G401.6 (cell line): ENCODE data around the gene HS6ST3.
"Not testable (repeated sequence)": the region's sequence is repeated elsewhere in the genome, so short reads cannot be mapped to it uniquely, and the experiment has no call there.

ENCODE experiments used
- FAIRE-seq: peaks from 2 replicates; lab custom pipeline; 2012; peaks lifted over from hg19 to GRCh38; lab: Jason Lieb, UNC

HS6ST3 gene

GRCh38 chr13:96091164-96092117, 1.5 kb downstream of the HS6ST3 start:
- FAIRE-seq = no peak

DNA sequence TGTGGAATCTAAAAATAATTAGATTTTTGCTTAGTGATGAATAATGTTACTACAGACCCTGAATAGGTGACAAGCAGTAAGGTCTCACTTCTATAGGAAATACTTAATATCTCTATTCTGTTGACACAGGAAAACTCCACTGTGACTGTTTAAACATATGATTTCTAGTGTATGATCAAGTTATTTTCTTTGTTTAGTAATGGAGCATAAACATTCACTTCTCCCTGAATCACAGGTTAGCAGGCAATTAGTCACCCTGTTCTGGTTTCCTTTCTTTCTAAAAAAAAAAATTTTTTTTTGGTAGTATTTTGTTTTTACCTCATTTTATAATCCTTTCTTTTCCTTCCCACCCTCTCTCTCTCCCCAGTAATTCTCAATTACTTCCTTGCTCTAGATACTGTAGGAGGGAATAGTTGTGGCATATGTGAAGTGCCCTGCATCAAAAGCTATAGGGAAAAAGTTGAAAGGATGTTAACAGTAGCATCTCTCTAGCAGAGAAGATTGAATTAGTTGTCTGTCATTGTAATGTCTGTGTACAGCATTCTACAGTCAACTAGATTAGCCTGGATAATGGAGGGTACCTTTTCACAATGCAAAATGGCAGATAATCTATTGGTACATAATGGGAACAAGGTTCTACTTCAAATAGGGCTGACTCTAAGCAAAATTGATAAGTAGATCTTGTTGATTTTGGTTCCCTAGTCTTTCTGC, 3.5 kb downstream of the HS6ST3 start:
- FAIRE-seq = no peak

DNA sequence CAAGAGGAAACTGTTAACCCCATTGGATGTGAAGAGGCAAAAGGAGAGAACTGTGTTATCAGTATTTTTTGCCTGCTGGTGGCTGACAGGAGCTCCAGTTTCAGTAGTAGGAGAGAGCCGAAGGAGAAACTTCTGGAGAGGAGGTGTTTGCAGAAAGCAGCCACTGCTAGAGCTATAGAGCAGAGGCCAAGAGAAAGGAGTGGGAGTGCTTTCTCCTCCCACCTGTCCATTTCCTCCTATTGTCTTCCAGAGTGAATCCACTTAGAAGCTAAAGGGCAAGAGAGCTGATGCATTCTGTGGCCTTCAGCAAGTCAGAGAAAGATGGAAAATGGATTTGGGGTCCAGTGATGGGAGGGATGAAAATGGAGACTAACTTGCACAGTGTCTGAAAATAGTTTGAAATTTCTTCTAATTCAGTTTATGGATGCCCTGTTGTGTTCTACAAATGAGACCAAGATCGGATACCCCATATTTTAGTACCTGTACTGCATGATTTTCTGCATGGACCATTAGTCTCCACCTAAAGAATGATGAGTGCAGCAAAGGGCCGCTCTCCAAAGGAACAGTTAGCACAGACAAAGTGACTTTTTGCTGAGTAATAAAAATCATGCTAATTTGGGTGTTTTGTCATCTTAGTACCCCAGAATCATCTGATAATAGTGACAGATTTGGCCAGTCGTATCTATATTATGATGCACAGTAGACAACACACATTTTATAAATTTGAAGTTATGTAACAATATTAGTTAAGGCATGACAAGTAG, 10.7 kb downstream of the HS6ST3 start:
- FAIRE-seq = no peak

DNA sequence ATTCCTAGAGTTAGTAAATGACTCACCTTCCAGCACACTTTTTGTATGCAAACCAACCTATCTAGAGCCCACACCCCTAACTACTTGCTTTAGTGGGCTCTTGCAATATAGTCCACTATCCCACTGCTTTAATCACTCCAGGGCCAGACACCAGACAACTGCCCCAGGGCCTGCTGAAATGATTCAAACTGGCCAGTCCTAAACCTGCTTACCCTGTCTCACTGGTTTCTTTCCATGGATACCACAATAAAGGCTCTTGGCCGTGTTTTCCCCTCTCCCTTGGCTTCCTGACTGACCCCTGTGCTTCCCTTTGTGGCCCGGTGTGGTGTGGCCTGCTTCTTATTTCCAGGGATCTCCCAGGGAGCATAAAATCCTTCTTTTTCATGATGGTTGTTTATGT, 14.6 kb downstream of the HS6ST3 start:
- no peak for FAIRE-seq

GRCh38 chr13:96108072-96108471, 18.2 kb downstream of the HS6ST3 start:
- FAIRE-seq = not testable (repeated sequence)

DNA sequence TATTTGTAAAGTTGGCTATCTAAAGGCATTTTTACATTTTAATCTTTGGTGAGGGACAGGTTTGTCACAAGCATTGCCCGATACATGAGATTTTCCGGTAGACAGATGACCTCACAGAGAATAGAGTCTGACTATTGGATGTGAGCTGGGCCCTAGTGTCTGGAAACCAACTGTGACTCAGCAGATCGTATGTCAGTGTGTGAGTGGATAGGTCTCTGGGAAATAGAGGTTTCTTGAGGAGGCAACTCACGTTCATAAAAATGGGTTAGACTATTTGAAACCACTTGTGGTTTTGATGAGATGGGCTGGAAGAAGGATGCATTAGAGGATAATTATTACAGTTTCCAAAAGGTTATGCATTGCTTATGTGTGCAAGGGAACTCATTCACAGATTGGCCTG, 19.2 kb downstream of the HS6ST3 start:
- no peak for FAIRE-seq

GRCh38 chr13:96112936-96113335, 23.0 kb downstream of the HS6ST3 start:
- FAIRE-seq = no peak

- not testable (repeated sequence) for FAIRE-seq
Observed at GRCh38 chr13:96115368-96115767, 25.5 kb downstream of the HS6ST3 start.

- no peak for FAIRE-seq
Observed at GRCh38 chr13:96119921-96120320, 30.0 kb downstream of the HS6ST3 start.

- FAIRE-seq = no peak
Observed at GRCh38 chr13:96130818-96131340, 41.0 kb downstream of the HS6ST3 start.

DNA sequence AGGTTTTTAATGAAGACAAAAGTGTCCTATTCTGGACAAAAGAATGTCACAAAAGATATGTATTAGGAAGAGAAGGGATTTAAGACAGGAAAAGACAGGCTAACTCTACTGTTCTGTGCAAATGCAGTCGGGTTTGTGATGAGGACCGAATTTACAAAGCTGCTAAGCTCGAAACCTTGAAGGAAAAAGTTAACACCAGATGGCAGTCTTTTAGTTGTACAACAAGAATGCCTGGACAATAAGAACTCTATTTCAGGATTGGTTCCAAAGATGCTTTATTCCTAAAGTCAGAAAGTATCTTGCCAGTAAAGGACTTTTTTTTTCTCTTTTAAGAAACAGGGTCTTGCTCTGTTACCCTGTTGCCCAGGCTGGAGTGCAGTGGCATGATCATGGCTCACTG, 51.1 kb downstream of the HS6ST3 start:
- peak; percentile 30 for FAIRE-seq

DNA sequence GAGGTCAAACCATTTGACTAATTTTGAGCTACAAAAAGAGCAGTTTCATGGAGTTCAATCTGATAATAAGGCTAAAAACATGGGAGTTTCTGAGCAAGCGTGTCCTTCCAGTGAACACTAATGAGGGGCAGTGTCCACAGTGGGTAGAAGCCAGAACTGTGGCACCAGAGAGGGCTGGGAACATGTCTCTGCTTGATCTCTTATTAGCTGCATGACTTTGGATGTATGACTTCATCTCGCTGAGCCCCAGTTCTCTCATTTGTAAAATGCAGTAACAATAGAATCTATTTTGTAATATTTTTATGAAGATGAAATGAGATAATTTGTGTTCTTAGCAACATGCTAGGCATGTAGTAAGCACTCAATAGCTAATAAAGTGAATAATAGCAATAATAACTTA, 69.8 kb downstream of the HS6ST3 start:
- no peak for FAIRE-seq

DNA sequence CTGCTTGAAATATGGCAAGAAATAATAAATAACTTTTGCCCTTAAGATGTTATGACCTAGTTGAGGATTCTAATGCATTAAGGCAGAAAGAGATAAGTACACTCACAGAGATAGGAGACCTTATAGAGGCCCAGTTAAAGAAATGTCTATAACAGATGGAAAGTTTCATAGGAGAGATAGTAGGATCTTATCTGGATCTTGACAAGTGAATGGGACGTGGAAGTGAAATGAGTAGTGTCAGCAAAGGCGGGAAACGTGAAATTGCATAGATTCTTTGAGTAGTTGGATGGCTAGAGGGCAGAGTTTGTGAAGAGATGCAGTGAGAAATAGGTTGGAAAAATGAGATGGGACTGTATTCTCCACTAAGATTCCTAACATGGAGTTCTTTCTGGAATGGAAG, 71.2 kb downstream of the HS6ST3 start:
- FAIRE-seq = no peak

- no peak for FAIRE-seq
Observed at GRCh38 chr13:96165840-96166239, 75.9 kb downstream of the HS6ST3 start.

DNA sequence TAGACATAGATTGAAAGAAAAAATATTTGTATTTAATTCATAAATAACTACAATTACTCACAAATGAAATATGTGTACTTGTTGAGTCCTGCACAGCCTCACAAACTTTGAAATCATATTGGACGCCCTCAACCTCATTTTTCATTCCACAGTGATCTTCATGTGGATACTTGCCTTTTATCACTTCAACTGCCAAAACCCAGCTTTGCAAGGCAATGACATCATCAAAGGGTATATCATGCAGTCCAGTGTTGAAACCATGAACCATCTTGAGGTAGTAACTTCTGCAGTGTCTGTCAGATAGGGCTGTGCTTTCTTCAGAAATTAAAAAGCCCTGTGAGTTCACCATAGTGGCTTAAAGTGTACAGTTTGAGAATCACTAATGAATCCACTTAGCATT, 82.2 kb downstream of the HS6ST3 start:
- no peak for FAIRE-seq

- FAIRE-seq = no peak
Observed at GRCh38 chr13:96178759-96179158, 88.9 kb downstream of the HS6ST3 start.

- no peak for FAIRE-seq
Observed at GRCh38 chr13:96179309-96179708, 89.4 kb downstream of the HS6ST3 start.

DNA sequence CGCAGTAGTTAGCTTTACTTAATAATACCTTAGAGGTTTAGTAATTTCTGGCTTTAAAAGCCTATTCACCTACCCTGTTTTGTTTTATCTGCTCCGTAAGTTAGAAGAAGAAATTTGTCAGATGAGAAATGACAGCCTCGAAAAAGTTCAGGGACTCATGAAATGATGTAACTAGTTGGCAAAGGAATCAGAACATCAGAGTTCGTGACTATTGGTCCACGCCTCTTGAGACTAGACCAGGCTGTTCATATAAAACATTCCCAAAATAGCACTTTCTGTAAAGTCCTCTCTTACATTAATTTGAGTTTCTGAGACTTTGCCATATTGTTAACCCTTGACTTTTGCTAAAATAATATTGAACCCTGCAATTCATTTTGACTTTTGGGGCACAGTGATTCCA, 92.0 kb downstream of the HS6ST3 start:
- no peak for FAIRE-seq

- FAIRE-seq = no peak
Observed at GRCh38 chr13:96185818-96186217, 95.9 kb downstream of the HS6ST3 start.

- FAIRE-seq = no peak
Observed at GRCh38 chr13:96191367-96191766, 101.5 kb downstream of the HS6ST3 start.

DNA sequence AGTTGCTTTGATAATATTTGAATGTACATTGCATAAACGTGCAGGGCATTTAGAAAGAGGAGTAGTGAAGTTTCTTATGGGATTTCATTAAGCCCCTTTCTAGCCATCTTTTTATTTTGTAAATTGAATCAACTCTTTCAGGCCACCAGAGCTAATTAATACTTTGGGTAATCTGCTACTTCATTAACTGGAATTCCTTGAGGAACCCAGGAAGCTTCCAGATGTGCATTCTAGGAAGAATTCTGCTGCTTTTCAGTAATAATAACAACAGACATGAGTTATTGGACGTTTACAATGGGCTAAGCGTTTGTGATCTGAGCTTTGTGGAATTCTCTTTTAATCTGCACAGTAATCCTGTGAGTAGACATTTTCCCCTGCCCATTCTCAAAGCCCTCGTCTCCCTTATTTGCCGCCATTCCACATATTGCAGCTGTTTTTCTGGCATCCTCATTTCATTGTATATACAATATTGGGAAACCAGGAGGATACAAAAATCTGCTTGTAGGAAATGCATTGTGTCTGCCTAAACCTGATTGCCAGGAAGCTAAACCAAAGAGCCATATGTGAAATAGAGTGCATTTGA, 103.9 kb downstream of the HS6ST3 start:
- no peak for FAIRE-seq

DNA sequence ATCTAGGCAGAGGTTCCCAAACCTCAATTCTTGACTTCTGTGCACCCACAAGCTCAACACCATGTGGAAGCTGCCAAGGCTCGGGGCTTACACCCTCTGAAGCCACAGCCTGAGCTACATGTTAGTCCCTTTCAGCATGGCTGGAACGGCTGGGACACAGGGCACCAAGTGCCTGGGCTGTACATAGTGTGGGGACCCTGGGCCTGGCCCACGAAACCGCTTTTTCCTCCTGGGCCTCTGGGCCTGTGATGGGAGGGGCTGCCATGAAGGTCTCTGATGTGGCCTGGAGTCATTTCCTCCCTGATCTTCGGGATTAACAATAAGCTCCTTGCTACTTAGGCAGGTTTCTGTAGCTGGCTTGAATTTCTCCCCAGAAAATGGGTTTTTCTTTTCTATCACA, 108.1 kb downstream of the HS6ST3 start:
- FAIRE-seq = no peak
